SU-DHL-6 (cell line): ENCODE results near the gene TRAPPC2B.

ENCODE experiments used
- CTCF ChIP-seq: fragments of 200-600 bp; sonication (generic); IDR thresholded peaks from one replicate; pipeline ENCODE4 v1.5.1; 2017; ENCODE audit warnings: antibody characterized with exemption, mild to moderate bottlenecking, low read length, moderate library complexity; ENCODE audit not compliant: insufficient read depth, poor library complexity, severe bottlenecking
- EZH2phosphoT487 ChIP-seq: fragments of 200-600 bp; sonication (generic), shearing (Covaris generic); conservative IDR thresholded peaks from 2 replicates; pipeline ENCODE4 v1.6.1; 2018; ENCODE audit warnings: mild to moderate bottlenecking, antibody characterized with exemption, low read length, moderate library complexity, mixed read lengths

DNA sequence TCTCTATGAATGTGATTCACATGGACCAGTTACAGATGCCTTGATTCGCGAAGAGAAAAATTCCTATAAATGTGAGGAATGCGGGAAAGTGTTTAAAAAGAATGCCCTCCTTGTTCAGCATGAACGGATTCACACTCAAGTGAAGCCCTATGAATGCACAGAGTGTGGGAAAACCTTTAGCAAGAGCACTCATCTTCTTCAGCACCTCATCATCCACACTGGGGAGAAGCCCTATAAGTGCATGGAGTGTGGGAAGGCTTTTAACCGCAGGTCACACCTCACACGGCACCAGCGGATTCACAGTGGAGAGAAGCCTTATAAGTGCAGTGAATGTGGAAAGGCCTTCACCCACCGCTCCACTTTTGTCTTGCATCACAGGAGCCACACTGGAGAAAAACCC lies 35.4 kb upstream of the TRAPPC2B start:
- TF ChIP-seq CTCF (no peak), EZH2phosphoT487 (no peak)
